A673 (cell line): Measurements from ENCODE around the gene DLG2.

Experiments
- EZH2 ChIP-seq: fragments of 200-600 bp; sonication (generic); IDR thresholded peaks from 2 replicates; pipeline ENCODE4 v1.6.1; 2017; ENCODE audit warnings: borderline replicate concordance, low read depth, mild to moderate bottlenecking, mixed read lengths, antibody characterized with exemption, low read length; ENCODE audit not compliant: poor library complexity, severe bottlenecking
- TF ChIP-seq, protein P1 (sequence below): fragments of 300-800, 200-600 bp; sonication (generic); conservative IDR thresholded peaks from 2 replicates; pipeline ENCODE4 v1.5.1; 2017; ENCODE audit warnings: low read depth, mild to moderate bottlenecking, antibody characterized with exemption, low read length, moderate library complexity, mixed read lengths

DNA sequence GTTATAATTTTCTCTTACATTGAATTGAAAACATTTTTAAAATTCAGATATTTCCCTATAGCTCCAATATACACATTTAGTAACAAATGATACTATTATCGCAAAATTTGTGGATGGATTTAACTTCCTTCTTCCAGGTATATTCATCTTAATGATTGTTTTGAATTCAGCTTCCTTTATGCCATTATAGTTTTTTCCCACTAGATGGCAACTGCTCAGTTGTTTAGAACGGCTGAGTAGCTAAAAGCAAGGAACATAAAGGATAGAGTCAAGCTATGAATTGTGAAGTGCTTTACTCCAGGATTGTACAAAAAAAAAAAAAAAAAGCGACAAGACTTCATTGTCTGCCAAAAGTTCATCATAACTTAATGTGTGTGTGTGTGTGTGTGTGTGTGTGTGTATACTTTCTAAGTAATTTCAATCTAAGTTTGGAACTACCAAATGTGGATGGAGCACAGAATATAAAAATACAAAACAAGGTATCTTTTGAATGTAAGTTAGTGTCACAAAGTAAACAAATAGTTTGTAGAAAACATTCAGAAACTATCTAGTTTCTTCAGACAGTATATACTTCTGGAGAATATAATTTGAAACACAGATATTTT, 846.4 kb downstream of the DLG2 start:
- TF ChIP-seq, protein P1, sequence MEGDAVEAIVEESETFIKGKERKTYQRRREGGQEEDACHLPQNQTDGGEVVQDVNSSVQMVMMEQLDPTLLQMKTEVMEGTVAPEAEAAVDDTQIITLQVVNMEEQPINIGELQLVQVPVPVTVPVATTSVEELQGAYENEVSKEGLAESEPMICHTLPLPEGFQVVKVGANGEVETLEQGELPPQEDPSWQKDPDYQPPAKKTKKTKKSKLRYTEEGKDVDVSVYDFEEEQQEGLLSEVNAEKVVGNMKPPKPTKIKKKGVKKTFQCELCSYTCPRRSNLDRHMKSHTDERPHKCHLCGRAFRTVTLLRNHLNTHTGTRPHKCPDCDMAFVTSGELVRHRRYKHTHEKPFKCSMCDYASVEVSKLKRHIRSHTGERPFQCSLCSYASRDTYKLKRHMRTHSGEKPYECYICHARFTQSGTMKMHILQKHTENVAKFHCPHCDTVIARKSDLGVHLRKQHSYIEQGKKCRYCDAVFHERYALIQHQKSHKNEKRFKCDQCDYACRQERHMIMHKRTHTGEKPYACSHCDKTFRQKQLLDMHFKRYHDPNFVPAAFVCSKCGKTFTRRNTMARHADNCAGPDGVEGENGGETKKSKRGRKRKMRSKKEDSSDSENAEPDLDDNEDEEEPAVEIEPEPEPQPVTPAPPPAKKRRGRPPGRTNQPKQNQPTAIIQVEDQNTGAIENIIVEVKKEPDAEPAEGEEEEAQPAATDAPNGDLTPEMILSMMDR, result peak; percentile 64
- TF ChIP-seq EZH2, result no peak
